NCI-H748 (cell line): ENCODE measurements around the gene DDX4.
"Not testable (repeated sequence)": the region's sequence is repeated elsewhere in the genome, so short reads cannot be mapped to it uniquely, and the experiment has no call there.

Source experiments
- DNase-seq: peaks from one replicate; lab custom pipeline; 2025; ENCODE audit not compliant: unreplicated experiment; lab: John Stamatoyannopoulos, UW

The DDX4 gene

GRCh38 chr5:55737793-55738192 lies at the start of gene DDX4:
DDX4 (plus strand) TSS chr5:55738061; CDS start chr5:55738964, 903 bp downstream.
- no peak for DNase-seq

- DNase-seq: peak; percentile 70
Measured at GRCh38 chr5:55691265-55692105, 46.4 kb upstream of the DDX4 start.

GRCh38 chr5:55692106-55692417 lies 45.8 kb upstream of the DDX4 start:
- no peak for DNase-seq

GRCh38 chr5:55692509-55692908 lies 45.4 kb upstream of the DDX4 start:
- DNase-seq: no peak

- DNase-seq: peak; percentile 60
Measured at GRCh38 chr5:55694152-55694830, 43.6 kb upstream of the DDX4 start.

- not testable (repeated sequence) for DNase-seq
Measured at GRCh38 chr5:55696704-55697103, 41.2 kb upstream of the DDX4 start.

GRCh38 chr5:55699041-55699688 lies 38.7 kb upstream of the DDX4 start:
- no peak for DNase-seq

- no peak for DNase-seq
Measured at GRCh38 chr5:55700745-55701144, 37.1 kb upstream of the DDX4 start.

- no peak for DNase-seq
Measured at GRCh38 chr5:55701462-55702103, 36.3 kb upstream of the DDX4 start.

GRCh38 chr5:55702598-55703345 lies 35.1 kb upstream of the DDX4 start:
- DNase-seq: no peak

- no peak for DNase-seq
Measured at GRCh38 chr5:55706230-55706629, 31.6 kb upstream of the DDX4 start.

- DNase-seq: no peak
Measured at GRCh38 chr5:55708732-55709131, 29.1 kb upstream of the DDX4 start.

- DNase-seq: no peak
Measured at GRCh38 chr5:55711507-55712022, 26.3 kb upstream of the DDX4 start.

GRCh38 chr5:55712023-55712859 lies 25.6 kb upstream of the DDX4 start, which contains the start of gene SLC38A9:
SLC38A9 (minus strand) TSS chr5:55712324; CDS start chr5:55697958, 14,366 bp downstream.
- DNase-seq: peak; percentile 97

GRCh38 chr5:55713871-55714270 lies 24.0 kb upstream of the DDX4 start:
- no peak for DNase-seq

GRCh38 chr5:55714339-55714738 lies 23.5 kb upstream of the DDX4 start:
- no peak for DNase-seq

GRCh38 chr5:55714749-55715148 lies 23.1 kb upstream of the DDX4 start:
- no peak for DNase-seq

GRCh38 chr5:55715519-55716078 lies 22.3 kb upstream of the DDX4 start:
- DNase-seq: no peak

- DNase-seq: not testable (repeated sequence)
Measured at GRCh38 chr5:55719026-55719425, 18.8 kb upstream of the DDX4 start.
